Fibroblast of lung (primary cell): Measurements from ENCODE around the gene TBXAS1.

Experiments
- EZH2 ChIP-seq: IDR thresholded peaks from 2 replicates; pipeline ENCODE4 v1.5.1; 2012; ENCODE audit warnings: low read length, control low read depth, mild to moderate bottlenecking; ENCODE audit errors: missing control alignments
- TF ChIP-seq, protein P1 (sequence below), 2 donors: IDR thresholded peaks in 1 of 2; conservative IDR thresholded peaks in 1 of 2; 1 replicate in 1 of 2; 2 replicates in 1 of 2; pipeline ENCODE4 v1.5.1; 2011 to 2012; ENCODE audit warnings: low read length in 2 of 2, control low read depth in 1 of 2, inconsistent platforms in 1 of 2, low read depth in 1 of 2, mild to moderate bottlenecking in 1 of 2

GRCh38 chr7:139976055-139976837, 147.2 kb downstream of the TBXAS1 start:
- TF ChIP-seq, protein P1, sequence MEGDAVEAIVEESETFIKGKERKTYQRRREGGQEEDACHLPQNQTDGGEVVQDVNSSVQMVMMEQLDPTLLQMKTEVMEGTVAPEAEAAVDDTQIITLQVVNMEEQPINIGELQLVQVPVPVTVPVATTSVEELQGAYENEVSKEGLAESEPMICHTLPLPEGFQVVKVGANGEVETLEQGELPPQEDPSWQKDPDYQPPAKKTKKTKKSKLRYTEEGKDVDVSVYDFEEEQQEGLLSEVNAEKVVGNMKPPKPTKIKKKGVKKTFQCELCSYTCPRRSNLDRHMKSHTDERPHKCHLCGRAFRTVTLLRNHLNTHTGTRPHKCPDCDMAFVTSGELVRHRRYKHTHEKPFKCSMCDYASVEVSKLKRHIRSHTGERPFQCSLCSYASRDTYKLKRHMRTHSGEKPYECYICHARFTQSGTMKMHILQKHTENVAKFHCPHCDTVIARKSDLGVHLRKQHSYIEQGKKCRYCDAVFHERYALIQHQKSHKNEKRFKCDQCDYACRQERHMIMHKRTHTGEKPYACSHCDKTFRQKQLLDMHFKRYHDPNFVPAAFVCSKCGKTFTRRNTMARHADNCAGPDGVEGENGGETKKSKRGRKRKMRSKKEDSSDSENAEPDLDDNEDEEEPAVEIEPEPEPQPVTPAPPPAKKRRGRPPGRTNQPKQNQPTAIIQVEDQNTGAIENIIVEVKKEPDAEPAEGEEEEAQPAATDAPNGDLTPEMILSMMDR (conservative IDR thresholded peaks at IDR 0.05 in 1 of 2, IDR thresholded peaks at IDR 0.05 in 1 of 2; ENCODE audit: low read depth in 1 of 2, low read length in 2 of 2): no peak
- TF ChIP-seq EZH2: no peak
